HG02870 (cell line): ENCODE measurements around the gene OR8A1.
"Not testable (repeated sequence)": the region's sequence is repeated elsewhere in the genome, so short reads cannot be mapped to it uniquely, and the experiment has no call there.

Experiments used
- ATAC-seq: cut with Tn5 transposase; IDR thresholded peaks from one replicate; pipeline ENCODE4 v1.9.1; 2021; ENCODE audit warnings: mild to moderate bottlenecking, moderate library complexity; ENCODE audit not compliant: unreplicated experiment

The OR8A1 gene

GRCh38 chr11:124592627-124593026 is 22.8 kb downstream of the OR8A1 start:
- no peak for ATAC-seq

- no peak for ATAC-seq
Observed at GRCh38 chr11:124595302-124595701, 25.5 kb downstream of the OR8A1 start.

- ATAC-seq, result no peak
Observed at GRCh38 chr11:124597626-124598025, 27.8 kb downstream of the OR8A1 start.

- ATAC-seq, result no peak
Observed at GRCh38 chr11:124600621-124601320, 31.0 kb downstream of the OR8A1 start.

GRCh38 chr11:124602193-124602592 is 32.4 kb downstream of the OR8A1 start:
- no peak for ATAC-seq

GRCh38 chr11:124602723-124603122 is 32.9 kb downstream of the OR8A1 start:
- not testable (repeated sequence) for ATAC-seq

- ATAC-seq, result no peak
Observed at GRCh38 chr11:124605719-124606118, 35.9 kb downstream of the OR8A1 start.

- ATAC-seq, result no peak
Observed at GRCh38 chr11:124608147-124608546, 38.4 kb downstream of the OR8A1 start.

GRCh38 chr11:124610295-124610694 is 40.5 kb downstream of the OR8A1 start:
- ATAC-seq, result no peak

GRCh38 chr11:124611064-124611463 is 41.3 kb downstream of the OR8A1 start, which contains the start of gene PANX3:
Gene PANX3, plus strand, starts transcription at chr11:124611428. Its CDS starts 129 bp downstream, at chr11:124611557.
- no peak for ATAC-seq

GRCh38 chr11:124612045-124612444 is 42.2 kb downstream of the OR8A1 start:
- ATAC-seq, result no peak

- ATAC-seq, result no peak
Observed at GRCh38 chr11:124612567-124613246, 42.9 kb downstream of the OR8A1 start.

GRCh38 chr11:124618863-124619262 is 49.1 kb downstream of the OR8A1 start:
- ATAC-seq, result no peak
